Raji (cell line): ENCODE measurements around the gene RNASE11.

Experiments
- POLR2A ChIP-seq: IDR thresholded peaks from 2 replicates; pipeline ENCODE4 v1.6.1; 2011; ENCODE audit warnings: low read depth, low read length, control low read depth; ENCODE audit not compliant: insufficient read depth

RNASE11 gene

DNA sequence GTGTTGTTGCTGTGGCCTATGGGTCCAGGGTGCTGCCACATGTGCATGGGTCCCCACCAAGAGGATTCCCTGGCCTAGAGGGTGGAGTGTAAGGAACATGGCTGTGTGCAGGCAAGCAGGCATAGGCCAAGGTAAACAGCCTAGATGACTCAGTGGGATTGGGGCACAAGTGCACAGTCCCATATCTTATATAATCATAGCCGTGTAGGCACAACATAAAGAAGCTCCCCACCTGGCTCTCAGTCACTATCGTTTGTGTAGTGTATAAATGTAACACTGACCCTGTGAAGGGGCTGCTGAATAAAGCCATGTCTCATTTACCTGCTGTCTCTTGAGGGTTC is 19.1 kb upstream of the RNASE11 start:
- TF ChIP-seq POLR2A = no peak

DNA sequence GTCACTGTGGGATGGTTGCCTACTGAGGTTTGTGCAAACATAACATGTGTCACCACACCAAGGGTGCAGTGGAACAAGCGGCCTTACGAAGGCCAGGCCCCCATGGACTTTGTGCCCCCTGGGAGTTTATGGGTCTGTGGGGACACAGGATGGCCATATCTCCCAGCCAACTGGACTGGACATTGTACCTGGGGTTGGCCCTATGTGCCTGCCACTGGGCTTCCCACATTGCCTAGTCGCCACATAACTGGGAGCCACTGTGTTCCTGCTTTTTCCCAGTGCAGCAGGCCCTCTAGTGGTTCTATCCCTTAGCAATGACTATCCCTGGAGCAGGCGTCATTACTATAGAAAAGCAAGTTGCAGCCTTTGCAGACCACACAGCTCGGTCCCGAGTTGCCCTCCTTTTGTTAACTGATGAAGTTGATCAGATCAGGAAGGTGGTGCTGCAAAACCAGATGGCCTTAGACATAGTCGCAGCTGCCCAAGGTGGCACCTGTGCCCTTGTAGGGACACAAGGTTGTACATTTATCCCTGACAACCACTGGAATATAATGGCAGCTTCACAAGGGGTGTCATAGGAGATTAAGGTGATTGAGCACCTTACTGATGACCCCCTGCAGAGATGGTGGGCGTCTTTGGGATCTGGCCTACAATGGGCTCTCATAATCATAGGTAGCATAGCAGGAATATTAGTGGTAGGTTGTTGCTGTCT is 18.5 kb upstream of the RNASE11 start:
- TF ChIP-seq POLR2A = no peak

DNA sequence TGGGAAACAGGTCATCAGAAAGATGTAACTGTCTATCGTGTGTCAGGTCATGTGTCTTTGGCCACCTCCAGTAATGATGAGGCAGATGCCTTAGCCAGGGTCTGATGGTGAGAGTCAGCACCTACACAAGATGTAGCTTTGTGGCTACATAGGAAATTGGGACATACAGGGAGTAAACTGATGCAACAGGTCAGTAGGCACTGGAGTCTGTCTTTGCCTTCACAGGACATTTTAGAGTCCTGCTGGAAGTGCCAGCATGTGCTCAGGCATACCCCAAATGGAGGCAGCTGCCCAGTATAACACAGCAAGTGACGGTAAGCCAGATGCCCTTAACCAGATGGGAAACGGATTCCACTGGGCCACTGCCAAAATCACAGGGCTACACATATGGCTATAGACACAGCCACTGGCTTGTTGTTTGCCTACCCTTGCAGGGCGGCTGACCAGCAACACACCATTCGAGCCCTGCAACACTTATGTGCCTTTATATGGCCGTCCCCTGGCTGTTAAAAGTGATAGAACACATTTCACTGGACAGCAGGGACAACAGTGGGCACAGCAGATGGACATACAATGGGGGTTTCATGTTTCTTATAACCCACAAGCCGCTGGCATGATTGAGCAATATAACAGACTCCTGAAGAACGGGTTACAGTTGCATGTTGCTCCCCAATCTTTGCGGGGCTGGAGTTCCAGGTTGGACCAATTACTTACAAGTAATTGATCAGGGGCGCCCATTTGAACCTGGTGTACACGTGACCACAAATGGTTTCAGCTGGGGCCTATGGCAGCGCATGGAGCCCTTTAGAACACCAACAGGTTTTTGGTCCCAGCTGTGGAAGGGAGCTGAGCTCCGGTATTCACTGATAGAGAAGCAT is 16.3 kb upstream of the RNASE11 start:
- no peak for TF ChIP-seq POLR2A

DNA sequence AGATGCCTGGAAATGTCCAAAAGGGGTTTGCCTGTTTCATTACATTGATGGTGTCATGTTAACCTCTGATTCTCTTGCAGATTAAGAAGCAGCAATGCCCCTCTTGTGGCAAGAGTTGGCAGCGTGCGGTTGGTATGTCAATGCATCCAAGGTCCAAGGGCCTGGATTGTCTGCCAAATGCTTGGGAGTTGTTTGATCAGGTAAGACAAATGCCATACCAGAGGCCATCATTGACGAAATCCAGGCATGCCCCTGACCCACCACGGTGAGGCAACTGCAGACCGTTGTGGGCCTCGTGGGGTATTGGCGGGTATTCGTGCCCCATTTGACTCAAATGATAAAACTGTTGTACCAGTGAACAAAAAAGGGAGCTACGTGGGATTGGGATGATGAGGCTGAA is 14.8 kb upstream of the RNASE11 start:
- no peak for TF ChIP-seq POLR2A

DNA sequence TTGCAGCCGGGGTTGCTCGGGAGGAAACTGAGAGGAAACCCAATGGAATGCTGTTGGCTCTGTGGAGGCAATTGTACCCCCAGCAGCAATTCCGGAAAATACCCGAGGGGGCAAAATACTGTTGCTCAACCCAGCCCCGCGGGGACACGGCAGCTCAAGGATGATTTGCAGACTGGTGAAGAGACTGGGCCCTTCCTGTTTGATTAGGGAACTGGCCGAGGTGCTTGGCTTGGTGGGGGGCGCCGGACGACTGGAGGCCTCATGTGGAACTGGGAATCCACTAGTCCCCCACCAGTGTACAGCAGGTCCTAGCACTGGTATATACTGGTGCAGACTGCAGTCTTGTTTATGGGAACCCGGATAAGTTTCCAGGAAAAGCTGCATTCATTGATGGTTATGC is 13.7 kb upstream of the RNASE11 start:
- TF ChIP-seq POLR2A = no peak

DNA sequence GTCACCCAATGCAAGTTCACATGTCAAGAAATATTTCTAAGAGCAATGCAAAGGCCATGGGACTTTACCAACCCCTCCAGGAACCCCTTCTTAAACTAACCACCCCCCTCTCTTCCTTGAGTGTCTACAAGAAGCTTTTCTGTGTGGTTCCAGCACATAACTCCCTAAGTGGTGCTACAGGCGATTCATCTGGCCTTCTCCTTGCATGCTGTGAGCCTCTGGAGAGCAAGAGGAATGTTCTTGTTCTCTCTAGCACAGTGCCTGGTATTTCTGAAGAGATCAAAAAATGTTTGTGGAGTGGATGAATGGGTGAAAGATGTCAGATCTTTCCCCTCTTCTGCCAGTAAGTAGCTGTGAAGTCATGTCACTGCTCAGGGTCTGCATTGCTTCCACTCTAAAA is 9.3 kb upstream of the RNASE11 start:
- TF ChIP-seq POLR2A = no peak

DNA sequence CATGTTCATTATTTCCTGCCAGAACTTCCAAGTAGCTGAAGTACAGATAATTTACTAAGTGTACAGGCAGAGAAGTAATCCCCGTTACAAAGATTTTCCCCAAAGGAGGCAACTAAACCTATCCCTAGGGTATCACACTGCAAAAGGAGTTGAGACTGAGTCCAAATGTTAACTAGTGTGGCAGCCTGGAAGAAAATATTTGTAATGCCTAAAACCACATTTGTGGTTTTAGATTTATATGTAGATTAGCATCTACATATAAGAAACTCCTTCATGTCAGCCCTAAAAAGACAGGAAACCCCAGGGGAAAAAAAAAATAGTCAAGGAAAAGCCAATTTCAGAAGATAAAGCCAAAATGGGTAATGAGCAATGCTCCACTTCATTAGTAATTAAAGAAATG is 4.8 kb upstream of the RNASE11 start:
- TF ChIP-seq POLR2A = no peak

DNA sequence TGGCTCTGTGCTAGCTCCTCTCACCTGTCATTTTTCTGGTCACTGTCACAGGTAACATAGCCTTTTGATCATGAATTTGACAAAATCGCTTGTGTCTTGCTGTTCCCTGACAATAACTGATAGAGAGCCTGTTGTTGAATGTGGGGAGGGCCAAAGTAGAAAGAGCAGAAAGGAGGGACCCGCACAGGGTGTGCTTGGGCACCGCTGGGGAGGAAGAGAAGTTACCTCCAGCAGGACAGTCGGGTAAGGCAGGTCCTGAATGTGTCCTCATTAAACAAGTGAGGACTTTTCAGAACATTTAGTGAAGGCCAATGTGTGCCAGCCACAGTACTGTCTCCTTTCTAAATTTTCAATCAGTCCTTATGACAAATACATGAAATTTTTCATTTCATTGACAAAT is 3.4 kb upstream of the RNASE11 start, which contains the start of gene RNASE12:
Gene RNASE12 (minus strand): TSS at position 142 of the 400 bp plus-strand sequence. CDS start 653 bp downstream, outside the sequence.
- no peak for TF ChIP-seq POLR2A

DNA sequence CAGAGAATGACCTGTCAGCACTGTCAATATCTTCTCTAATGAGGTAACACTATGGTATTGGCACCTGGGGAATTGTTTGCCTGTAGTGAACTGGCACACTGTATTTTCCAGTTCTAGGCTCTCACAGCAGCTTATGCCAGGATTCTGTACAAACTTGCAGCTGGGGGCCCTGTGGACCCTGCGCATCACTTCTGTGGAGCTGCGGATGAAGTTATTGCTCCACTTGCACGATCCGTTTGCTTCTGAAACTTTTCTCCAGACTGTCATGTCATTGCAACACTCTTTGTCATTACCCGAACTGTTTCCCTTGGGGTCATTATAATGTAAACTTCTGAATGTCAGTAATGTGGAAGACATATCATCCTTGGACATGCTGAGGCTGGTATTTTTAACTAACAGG is 3.9 kb downstream of the RNASE11 start:
- no peak for TF ChIP-seq POLR2A

DNA sequence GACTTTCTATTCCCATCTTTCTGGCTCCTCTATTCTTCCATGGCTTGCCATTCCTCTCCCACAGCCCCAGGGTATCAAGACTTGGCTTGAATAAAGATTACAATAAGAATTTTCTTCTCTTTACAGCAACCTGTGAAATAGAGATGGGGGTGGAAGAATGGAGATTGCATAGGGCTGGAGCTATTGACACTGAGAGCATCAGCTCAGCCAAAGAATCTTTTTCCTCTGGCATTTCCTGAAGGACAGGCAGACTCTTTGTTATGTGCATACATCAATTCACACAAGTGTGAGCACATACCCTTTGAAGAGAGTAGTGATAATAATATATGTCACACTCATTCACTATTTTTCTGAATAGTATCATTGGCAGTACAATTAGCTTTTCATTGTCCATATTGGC is 4.7 kb downstream of the RNASE11 start:
- TF ChIP-seq POLR2A = no peak

DNA sequence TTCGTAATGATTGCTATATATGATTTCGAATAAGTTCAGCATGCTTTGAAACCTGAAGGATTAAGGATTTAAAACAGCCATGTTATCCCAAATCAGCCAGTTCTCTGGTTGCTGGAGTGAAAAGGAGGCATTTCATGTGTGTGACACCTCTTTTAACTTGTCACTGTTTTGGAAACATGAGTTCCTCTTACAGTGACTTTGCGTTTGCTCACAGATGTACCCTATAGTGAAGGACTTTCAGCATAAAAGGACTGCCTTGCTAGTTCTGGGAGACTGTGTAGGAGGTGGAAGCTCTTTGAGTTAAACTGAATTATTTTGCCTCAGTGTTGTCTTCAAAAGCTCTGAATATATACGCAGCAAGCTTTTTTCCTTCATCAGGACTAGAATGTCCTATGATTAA is 7.6 kb downstream of the RNASE11 start:
- TF ChIP-seq POLR2A = no peak

DNA sequence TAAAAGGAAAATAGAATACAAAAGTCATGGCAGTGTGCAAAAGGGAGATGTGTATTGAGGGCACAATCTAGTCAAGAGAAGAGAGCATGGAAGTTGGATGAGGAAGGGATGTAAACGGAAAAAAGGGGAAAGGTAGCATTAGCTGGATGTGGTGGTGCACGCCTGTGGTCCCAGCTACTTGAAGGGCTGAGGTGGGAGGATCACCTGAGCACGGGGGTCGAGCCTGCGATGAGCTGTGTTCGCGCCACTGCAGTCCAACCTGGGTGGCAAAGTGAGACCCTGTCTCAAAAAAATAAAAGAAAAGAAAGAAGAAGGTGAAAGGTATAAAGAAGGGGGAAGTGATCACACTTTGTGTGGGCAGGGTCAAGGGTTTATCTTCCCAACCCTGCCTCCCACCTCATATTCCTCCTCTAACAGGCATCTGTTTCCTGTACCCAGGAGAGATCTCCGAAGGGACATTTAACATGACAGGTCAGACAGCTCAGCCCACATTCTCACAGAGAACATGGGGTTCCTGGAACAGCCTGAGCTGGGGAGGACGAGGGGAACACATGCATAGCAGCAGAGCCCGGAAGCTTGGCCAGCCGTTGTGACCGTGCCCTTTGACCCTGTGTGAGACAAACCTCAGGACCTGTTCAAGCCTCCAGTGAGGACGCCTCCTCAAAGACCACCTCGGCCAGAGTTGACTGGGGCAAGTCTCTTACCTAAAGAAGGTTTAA is 8.9 kb downstream of the RNASE11 start:
- TF ChIP-seq POLR2A = no peak

DNA sequence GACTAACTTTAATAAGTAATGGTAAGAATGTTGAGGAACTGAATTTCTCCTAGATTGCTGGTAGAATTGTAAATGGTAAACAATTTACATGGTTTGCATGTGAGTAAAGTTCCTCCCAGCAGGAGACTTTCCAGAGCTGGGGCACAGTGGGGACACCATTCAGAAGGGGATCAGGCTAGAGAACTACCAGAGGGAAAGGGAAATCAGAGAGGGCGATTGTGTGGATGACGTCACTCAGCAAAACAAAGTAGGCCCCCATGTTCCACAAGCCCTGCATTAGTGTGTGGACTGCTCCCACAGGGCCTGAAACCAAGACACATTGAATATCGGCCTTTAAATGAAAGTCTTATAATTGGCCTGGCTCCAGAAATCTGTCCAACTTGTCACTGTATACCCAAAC is 9.5 kb downstream of the RNASE11 start:
- no peak for TF ChIP-seq POLR2A

DNA sequence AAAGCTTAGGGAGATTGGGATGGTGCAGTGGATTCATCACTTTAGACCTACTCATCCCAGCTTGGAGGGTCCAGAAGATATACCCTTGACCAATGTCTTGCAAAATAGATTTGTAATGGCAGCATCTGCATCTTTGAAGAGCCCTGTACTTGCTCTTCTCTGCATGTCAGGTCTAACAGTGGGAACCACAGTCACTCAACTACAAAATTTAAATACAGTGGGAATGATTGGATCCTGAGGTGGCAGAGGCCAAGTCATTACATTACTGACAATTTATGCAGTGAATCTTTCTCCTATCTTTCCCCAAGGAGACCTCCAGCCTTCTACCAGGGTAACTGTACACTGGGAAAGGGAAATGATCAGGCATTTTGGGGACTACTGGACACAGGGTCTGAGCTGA is 18.7 kb downstream of the RNASE11 start:
- TF ChIP-seq POLR2A = no peak

DNA sequence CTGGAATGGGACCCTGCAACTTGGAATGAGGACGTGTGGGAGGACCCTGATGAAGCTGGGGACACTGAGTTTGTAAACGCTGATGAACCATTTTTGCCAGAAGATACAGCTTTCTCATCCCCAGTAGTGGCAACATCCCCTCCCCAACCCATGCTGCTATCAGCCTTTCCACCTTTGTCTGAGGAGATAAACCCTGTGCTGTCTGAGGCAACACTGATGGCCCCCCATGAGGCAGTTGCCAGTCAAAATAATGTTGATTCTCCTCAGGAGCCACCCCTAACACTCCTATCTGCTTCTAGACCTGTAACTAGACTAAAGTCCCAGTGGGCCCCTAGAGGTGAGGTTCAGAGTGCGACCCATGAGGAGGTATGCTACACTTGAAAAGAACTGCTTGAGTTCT is 19.4 kb downstream of the RNASE11 start:
- TF ChIP-seq POLR2A = no peak
